Left renal pelvis (tissue), 4 donors: Measurements from ENCODE around the gene VPS13C. TPM values are rescaled to one million over a fixed set of nuclear protein-coding genes. Genes with fewer than 3 reads are reported as not detected.

Source experiments
- DNase-seq, 4 donors: peaks; one replicate each; pipeline ENCODE4 v3.0.0-alpha.2; 2013; ENCODE audit warnings: low read depth in 4 of 4, low spot score in 3 of 4
- polyA plus RNA-seq, 4 donors: library from polyadenylated mRNA; unstranded; fragments of 120-200 nt; gene quantifications; one replicate each; pipeline ENCODE4 v1.2.1, GENCODE V29; 2013; ENCODE audit not compliant: insufficient read length in 4 of 4

Gene VPS13C
- polyA plus RNA-seq, 4 donors = 30.9 to 53.3 (median 42.4) TPM

GRCh38 chr15:61828860-61829513 is 231.3 kb downstream of the VPS13C start:
- no peak for DNase-seq

GRCh38 chr15:61828008-61828407 is 232.2 kb downstream of the VPS13C start:
- DNase-seq = no peak

GRCh38 chr15:61827131-61827530 is 233.1 kb downstream of the VPS13C start:
- no peak for DNase-seq

DNA sequence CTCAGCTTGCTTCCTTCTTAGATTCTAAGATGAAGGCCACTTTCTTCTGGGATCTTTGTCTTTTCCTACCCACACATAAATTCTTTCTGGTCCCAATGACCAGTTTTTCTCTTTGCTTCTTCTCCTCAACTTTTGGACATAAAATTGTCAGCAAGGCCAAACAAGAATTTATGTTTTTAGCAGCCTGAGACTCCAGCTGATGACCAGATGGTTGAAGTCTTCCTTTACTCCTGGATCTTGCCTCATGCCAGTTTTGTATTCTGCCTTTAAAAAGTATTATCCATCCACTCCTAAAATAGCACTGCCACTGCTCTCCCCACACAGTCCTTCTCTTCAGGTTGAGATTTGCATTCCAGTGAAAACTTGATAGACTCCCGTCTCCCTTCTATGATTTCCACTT is 236.0 kb downstream of the VPS13C start:
- DNase-seq = no peak

DNA sequence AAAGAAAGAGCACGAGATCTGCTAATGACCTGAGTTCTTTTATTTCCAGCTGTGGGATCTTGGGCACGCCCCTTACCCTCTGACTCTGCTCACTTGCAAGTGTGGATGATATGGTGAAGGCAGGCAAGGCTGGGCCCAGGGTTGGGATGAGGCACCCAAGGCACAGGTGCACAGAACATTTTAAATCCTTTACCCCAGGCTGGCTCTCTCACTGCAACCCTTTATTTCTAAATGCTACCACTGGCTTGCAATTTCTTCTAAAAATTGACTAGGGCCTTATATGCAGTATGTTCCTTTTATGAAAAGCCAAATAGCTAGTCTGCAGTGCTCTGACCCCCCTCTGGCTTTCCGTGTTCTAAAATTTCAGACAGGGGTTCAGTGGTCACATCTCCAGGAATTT is 237.7 kb downstream of the VPS13C start:
- no peak for DNase-seq

DNA sequence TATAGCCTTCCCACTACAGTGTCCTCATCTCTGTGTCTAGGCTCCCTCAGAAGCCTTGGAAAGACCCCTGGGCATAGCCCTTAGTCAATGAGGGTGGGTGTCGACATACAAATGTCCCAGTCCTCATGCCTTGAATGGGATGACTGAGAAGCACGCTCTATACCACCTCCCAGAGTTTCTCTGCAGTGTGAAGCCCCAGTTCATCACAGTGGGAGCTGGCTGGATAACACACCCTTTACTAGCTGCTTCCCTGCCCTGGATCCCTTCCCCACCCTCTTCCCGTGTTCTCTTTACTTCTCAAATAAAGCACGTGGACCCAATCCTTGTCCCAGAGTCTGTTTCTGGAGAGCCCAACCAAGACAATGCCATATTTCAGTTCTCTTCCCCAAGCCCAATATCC is 239.3 kb downstream of the VPS13C start:
- DNase-seq = no peak

DNA sequence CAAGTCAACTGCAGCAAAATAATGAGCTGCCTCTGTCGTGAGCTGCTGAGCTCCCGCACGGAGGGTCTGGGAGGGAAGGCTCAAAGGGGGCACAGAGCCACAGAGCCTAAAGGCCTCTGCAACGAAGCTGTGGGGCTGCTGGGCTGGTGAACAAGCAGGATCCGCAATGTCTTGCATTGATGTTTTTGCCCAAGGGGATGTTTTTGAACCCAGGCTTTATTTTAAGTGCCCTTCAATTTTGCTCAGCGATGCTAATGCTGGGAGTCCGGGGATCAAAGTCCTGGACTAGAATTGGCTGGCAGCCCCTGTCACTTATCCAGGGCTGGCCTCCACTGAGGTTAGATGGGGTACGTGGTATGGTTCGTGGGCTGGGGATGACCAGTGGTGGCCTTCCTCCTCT is 240.0 kb downstream of the VPS13C start:
- no peak for DNase-seq

DNA sequence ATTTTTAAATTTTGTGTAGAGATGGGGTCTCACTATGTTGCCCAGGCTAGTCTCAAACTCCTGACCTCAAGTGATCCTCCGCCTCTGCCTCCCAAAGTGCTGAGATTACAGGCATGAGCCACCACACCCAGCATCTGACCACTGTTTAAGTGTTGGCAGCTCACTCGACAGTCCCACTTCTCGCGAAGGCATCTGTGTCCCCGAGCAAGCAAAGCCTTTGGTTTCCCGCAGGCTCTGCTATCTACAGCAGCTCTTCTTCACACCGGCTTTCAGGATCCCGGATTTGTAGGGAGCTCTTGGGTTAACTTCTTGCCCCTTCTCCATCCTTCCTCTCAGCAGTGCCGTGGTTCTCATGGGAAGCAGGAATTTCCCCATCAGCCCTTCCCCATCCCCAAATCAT is 240.9 kb downstream of the VPS13C start:
- no peak for DNase-seq

- no peak for DNase-seq
Measured at GRCh38 chr15:61818801-61819200, 241.4 kb downstream of the VPS13C start.

- DNase-seq = no peak
Measured at GRCh38 chr15:61816856-61817255, 243.4 kb downstream of the VPS13C start.

- no peak for DNase-seq
Measured at GRCh38 chr15:61815356-61816083, 244.7 kb downstream of the VPS13C start.

- no peak for DNase-seq
Measured at GRCh38 chr15:61812476-61812875, 247.8 kb downstream of the VPS13C start.

DNA sequence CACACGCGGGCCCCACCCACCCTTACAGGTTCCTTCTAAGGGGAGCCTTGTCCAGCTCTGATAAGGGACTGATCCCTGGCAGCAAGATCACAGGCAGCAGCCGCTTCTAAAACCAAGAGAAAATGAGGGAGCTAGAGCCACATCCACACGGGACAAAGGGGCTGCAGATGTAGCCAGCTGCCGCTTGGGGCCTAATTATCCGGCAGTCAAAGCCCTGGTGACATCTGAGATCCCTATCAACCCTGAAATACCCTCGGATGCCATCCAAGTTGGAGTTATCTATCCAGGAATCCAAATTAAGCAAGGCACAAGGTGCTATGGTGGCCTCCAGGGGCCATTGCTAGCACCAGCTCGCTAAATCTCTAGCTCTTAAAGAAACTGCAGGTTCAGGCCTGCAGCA is 248.3 kb downstream of the VPS13C start:
- no peak for DNase-seq

DNA sequence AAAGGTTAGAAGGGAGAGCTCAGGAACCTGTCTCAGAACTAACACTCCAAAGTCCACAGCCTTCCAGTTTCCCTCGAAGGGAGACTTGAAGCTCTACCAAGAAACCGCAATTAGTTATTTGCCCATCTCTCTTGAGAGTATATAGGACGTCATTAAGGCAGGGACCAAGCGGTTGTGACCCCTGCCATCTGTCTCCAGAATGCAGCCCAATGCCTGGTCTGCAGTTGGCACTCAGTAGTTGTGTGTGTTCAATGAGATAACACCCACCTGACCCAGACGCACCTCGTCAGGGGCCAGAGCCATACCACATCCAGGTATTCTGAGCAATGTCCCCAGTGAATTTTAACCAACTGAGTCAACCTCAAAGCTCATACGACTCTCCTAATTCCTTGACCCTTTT is 251.0 kb downstream of the VPS13C start:
- no peak for DNase-seq

DNA sequence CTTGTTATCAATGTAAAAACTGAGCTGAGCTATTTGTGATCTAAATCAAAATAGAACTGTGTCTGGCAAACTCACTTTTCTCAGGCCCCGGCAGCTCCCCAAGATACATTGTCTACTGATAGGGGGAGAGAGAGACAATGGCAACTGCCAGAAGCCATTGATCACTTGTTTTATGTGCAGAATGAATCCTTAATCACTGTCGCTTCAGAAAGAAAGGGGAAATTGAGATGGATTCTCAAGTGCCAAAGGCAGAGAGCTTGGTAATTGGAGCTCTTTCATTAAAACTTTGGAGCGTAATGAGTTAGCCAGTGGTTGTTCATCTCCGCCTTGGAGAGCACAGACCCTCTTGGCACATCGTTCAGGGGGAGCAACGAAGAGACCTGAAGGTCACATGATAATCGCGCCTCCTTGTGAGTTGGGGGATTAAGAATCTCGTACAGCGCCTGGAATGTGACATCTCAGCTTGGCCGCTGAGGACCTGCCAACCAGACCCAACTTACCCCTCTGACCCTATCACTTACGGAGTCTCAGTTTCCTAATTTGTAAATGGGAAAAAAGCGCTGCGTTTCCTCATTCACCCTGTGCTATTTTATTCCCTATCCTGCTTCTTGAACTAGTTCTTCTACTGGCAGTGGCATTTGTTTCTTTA is 252.8 kb downstream of the VPS13C start:
- no peak for DNase-seq

Other genes with a start within 250 kb of the VPS13C start
- gene C2CD4A, start 6.5 kb upstream of the VPS13C start, polyA plus RNA-seq = under 1 TPM in 3 of 4 donors, not detected in 1; 0.24 to 0.46 (median 0.31) TPM
- 1 to 10 TPM in 1 of 4 donors, under 1 TPM in 3; 0.59 to 2.8 (median 0.75) TPM for gene C2CD4B, start 104.8 kb upstream of the VPS13C start, polyA plus RNA-seq